Activated CD4-positive, alpha-beta T cell treated with anti-CD3 and anti-CD28 coated beads for 4 hours (primary cell): ENCODE results near the gene EVI5L.
A peak's percentile ranks its signal among the peaks of the same experiment; 100 is the strongest.

Source experiments
- DNase-seq, 2 donors: peaks; one replicate each; pipeline ENCODE4 v3.0.0-alpha.2; 2020

Gene EVI5L

DNA sequence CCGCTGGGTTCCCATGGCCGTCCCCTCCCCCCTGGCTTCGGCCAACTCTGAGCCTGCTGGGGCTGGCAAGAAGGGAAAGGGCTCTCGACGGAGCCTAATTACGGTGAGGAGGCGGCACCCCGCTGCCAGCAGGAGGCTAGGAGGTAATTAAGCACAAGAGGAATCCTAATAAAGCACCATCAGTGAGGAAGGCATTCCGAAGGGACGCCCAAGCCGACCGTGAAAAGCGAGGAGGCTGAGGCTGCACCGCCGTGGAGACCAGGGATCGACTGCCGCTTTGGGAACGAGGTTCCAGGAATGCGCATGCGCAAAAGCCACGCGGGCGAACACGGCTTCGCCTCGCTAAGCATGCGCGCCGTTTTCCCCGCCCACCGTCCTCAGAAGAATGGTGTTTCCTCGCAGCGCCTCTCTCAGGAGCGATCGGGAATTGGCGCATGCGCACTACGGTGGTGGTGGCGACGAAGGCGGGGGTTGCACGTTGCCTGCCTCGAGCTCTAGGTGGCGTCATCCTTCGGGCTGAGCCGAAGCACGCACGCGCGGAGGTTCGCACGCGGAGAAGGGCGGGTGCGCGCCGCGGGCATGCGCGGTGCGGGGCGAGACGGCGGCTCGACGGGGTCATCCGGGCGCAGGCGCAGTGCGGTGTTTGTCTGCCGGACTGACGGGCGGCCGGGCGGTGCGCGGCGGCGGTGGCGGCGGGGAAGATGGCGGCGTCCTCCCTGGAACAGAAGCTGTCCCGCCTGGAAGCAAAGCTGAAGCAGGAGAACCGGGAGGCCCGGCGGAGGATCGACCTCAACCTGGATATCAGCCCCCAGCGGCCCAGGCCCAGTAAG lies 73.4 kb downstream of the EVI5L start, which contains the start of gene MAP2K7:
MAP2K7 (plus strand) TSS at position 634 of the 830 bp plus-strand sequence; CDS start at position 702, 68 bp downstream.
- DNase-seq: peak; percentile 100

- DNase-seq: no peak
These were observed 74.3 kb downstream of the EVI5L start for GRCh38 chr19:7904074-7905020.

DNA sequence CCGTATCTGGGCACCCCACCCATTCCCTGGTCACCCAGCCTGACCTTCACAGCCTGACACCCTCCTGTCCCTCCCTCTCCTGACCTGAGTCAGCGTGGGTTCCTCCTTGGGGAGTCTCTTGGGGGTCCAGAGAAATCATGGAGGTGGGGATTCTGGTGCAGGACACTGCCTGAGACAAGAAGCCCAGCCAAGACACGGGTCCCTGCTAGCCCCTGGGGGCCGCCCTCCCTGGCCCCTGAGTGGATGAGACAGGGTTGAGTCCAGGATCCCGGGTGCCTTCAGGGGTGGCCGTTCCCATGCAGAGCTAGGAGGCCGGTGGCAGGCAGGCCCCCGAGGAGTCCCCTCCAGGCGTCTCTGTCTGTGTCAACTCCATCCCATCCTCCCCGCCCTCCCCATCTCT lies 75.2 kb downstream of the EVI5L start:
- DNase-seq: no peak

- no peak for DNase-seq
These were observed 75.8 kb downstream of the EVI5L start for GRCh38 chr19:7905859-7906258.

- DNase-seq: no peak
These were observed 77.1 kb downstream of the EVI5L start for GRCh38 chr19:7907122-7907521.

DNA sequence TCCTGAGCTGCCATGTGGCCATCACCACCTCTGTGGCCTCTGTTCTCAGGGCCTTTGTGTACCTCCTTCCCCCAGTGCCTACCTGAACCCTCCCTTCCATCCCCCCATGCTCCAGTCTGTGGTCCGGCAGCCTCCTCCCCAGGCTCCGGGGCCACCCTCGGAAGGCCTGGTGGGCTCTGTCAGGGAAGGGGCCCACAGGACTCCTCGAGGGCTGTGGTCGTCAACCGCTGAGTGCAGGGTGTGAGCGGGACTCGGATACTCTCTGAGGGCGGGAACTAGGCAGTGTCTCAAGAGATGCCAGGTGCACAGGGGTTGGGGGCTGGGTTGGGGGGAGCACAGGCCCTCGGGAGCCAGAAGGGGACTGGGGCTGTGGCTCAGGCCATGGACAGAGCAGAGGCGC lies 77.5 kb downstream of the EVI5L start:
- no peak for DNase-seq

- DNase-seq: no peak
These were observed 78.2 kb downstream of the EVI5L start for GRCh38 chr19:7908078-7908699.

DNA sequence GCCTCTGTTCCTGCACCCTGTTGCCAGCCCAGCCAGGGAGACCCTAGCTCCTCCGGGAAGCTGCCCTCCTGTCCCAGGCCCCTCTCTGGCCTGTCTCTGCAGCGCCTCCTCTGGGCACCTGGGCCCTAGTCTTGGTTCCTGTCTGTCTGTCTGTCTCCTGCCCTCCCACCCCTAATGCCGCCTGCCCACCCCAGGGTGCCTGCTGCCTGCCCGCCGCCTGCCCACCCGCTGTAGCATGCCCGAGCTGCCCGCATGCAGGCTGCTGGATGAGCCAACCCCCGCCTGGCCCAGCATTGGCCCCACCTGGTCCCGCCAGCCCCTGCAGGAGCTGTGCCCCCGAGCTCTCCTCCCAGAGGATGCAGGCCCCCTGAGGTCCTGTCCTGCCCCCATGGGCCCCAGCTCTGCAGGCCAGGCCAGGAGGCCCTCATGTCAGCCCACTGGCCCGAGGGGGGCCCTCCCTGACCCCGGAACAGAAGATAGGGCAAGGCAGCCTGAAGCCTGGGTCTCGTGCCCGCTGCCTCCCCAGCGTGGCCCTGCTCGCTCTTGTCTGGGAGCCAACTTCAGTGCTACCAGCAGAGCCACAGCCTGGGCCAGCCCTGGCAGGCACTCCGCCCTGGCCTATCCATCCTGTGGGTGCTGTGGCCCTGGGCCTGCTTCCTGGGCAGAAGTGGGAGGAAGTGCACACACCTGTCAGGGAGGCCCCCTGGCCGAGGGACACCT lies 78.9 kb downstream of the EVI5L start:
- DNase-seq: no peak

- no peak for DNase-seq
These were observed 79.6 kb downstream of the EVI5L start for GRCh38 chr19:7909471-7910067.

DNA sequence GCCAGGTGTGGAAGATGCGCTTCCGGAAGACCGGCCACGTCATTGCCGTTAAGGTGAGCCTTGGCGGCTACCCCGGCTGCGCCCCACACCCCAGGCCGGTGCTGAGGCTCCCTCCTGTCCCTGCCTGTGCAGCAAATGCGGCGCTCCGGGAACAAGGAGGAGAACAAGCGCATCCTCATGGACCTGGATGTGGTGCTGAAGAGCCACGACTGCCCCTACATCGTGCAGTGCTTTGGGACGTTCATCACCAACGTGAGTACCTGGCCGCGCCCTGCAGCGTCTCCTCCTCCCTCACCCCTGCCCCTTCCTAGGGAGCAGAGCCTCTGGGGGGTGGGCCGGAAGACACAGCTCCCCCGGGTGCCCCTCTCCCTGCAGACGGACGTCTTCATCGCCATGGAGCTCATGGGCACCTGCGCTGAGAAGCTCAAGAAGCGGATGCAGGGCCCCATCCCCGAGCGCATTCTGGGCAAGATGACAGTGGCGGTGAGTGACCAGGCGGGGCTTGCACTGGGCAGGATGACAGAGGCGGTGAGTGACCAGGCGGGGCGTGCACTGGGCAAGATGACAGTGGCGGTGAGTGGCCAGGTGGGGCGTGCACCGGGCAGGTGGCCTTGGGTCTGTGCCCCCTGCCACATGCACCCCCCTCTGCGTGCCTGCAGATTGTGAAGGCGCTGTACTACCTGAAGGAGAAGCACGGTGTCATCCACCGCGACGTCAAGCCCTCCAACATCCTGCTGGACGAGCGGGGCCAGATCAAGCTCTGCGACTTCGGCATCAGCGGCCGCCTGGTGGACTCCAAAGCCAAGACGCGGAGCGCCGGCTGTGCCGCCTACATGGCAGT lies 80.5 kb downstream of the EVI5L start:
- no peak for DNase-seq

DNA sequence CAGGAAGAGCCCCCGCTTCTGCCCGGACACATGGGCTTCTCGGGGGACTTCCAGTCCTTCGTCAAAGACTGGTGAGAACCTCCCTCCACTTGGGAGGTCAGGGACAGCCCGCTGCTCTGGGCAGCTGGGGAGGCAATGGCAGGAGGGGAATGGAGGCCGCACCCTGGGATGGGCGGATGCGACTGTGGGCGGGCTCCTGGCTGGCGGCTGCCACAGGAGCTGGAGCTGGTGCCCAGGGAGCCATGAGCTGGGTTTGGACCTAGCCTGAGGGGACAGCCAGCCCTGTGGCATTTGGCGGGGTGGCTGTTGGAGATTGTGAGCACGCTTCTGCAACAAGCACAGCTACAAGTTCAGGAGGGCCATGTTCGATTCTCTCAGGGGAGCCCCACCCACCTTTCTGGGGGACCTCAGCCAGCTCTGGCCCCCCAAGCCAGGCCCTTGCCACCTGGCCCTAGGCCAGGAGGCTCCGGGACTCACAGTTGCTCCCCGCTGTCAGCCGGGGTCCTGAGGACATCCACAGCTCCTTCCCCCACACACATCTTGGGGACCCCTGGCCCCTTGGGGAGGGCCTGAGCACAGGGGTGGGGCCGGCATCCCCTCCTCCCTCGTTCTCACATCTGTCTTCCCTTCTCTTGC lies 81.6 kb downstream of the EVI5L start:
- no peak for DNase-seq

DNA sequence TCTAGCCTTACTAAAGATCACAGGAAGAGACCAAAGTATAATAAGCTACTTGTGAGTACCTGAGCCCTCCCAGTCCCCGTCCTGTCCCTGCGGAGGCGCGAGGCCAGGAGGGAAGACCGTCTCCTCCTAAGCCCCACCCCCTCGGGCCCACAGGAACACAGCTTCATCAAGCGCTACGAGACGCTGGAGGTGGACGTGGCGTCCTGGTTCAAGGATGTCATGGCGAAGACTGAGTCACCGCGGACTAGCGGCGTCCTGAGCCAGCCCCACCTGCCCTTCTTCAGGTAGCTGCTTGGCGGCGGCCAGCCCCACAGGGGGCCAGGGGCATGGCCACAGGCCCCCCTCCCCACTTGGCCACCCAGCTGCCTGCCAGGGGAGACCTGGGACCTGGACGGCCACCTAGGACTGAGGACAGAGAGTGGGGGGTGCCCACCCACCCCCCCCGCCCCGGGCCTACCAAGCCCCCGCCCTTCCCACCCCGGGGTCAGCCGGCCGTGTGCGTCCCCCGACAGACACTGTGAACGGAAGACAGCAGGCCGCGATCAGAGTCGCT lies 82.2 kb downstream of the EVI5L start:
- no peak for DNase-seq

DNA sequence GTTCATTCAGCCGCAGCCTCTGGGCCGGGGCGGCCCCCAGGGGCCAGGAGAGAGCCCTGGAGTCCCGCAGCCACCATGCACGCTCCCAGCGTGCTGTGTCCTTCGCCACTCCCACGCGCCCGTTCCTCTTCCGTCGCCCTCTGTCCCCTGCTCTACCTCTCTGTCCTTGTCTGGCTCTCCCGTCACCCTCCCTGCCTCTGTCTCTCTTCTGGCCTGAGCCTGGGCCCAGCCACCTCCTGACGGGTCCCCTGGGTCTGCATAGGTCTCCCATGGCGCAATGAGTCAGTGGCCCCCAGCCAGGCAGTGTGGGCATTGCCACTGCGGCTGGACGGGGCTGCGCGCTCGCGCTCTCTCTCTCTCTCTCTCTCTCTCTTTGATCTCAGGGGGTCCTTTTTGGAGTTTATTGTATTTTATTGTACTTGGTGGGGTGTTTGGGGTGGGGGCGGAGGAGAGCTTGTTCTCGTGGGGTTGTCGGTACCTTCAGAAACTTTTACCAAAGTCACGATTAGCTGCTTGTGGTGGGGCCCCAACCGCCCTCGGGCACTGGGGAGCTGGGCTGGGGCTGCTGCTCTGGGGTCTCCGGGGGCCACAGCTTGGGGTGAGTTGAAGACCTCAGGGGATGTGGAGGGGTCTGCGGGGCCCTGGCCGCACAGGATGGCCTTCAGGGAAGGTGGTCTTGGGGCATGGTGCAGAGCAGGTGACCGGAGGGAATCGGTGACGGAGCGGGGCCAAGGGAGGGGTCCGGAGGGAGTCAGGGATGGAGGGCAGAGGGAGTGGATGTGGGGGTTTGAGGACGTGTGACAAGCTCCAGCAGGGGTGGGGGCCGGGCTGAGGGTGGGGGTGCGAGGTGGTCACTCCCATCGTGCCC lies 82.9 kb downstream of the EVI5L start:
- DNase-seq: no peak

- DNase-seq: no peak
These were observed 83.6 kb downstream of the EVI5L start for GRCh38 chr19:7913652-7914051.

DNA sequence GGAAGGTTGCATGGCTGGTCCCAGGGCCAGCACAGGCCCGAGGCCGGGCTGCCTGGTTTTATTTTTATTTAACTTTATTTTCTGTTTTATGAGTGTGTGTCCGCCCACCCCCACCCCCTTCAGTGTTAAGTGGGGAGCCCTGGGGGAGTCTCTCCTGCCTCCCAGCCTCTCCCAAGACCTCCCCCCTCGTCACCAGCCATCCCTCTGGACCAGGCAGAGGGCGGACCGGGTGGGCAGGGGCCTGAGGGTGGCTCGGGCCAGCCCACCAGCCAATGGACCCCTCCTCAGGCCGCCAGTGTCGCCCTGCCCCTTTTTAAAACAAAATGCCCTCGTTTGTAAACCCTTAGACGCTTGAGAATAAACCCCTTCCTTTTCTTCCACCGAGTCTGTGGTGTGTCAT lies 84.1 kb downstream of the EVI5L start:
- DNase-seq: no peak
